ENCODE results near the gene CSTF1.

Gene CSTF1

DNA sequence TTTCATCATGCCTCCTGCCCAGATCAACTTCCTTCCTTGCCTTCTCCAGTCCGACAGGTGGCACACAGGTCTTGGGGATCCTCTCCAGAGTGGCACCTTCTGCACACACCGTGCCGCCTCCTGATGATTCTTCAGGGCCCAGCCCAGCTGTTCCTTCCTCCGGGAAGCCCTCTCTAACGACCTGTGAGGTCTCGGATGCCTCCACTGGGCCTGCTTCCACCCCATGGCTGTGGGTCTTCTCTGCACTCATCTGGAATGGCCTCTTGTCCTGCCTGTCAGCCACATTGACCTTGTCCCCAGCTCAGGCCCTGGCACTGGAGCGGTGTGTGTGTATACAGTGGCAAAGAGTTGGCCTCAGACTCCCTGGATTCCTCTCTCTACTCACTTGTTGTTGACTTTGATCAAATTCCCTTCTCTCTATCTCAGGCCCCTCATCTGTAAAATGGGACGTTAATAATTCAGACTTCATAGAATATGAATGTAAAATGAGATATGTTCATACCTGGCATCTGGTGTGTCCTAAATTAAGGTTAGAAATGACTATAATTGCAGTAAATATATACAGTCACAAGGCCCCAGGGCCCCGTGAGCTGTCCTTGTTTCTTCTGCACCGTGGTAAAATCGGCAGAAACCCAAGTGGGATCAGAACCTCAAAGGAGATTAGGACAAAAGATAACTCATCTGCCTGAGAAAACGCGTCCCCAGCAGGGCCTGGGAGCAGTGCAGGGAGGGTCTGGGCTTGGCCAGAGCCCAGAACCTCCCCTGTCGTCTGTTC lies 32.1 kb upstream of the CSTF1 start:
- Histone ChIP-seq H3K9ac (ENCODE audit: low read depth, low read length, poor library complexity, severe bottlenecking) (no peak overlapping the region), H2AFZ (ENCODE audit: low read length) (no peak overlapping the region), H4K20me1 (ENCODE audit: insufficient read depth, low read length, poor library complexity, severe bottlenecking) (no peaks in the 10 kb centered on the region), H3K27me3 (ENCODE audit: insufficient read depth, low read length, poor library complexity, severe bottlenecking) (no peaks in the 10 kb centered on the region), H3K9me3 (ENCODE audit: insufficient read depth, low read depth, low read length) (no peaks in the 10 kb centered on the region), H3K9me2 (replicated peaks; ENCODE audit: low read depth, low read length) (no peaks in the 10 kb centered on the region), H3K36me3 (ENCODE audit: insufficient read depth, low read length) (no peaks in the 10 kb centered on the region), H3K4me1 (ENCODE audit: insufficient read depth, low read length, poor library complexity, severe bottlenecking) (no peaks in the 10 kb centered on the region), H3K4me3 (ENCODE audit: low read length, poor library complexity, severe bottlenecking) (no peak overlapping the region), H3K4me2 (ENCODE audit: low read depth, low read length, poor library complexity, severe bottlenecking) (no peak overlapping the region), H3K79me2 (ENCODE audit: insufficient read depth, low read length) (no peaks in the 10 kb centered on the region), H3F3A (ENCODE audit: low read depth) (no peaks in the 10 kb centered on the region)
- TF ChIP-seq, protein P1, sequence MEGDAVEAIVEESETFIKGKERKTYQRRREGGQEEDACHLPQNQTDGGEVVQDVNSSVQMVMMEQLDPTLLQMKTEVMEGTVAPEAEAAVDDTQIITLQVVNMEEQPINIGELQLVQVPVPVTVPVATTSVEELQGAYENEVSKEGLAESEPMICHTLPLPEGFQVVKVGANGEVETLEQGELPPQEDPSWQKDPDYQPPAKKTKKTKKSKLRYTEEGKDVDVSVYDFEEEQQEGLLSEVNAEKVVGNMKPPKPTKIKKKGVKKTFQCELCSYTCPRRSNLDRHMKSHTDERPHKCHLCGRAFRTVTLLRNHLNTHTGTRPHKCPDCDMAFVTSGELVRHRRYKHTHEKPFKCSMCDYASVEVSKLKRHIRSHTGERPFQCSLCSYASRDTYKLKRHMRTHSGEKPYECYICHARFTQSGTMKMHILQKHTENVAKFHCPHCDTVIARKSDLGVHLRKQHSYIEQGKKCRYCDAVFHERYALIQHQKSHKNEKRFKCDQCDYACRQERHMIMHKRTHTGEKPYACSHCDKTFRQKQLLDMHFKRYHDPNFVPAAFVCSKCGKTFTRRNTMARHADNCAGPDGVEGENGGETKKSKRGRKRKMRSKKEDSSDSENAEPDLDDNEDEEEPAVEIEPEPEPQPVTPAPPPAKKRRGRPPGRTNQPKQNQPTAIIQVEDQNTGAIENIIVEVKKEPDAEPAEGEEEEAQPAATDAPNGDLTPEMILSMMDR (conservative IDR thresholded peaks at IDR 0.05; ENCODE audit: low read length): no peak
- TF ChIP-seq EZH2phosphoT487 (IDR thresholded peaks at IDR 0.05; ENCODE audit: borderline replicate concordance): no peak

DNA sequence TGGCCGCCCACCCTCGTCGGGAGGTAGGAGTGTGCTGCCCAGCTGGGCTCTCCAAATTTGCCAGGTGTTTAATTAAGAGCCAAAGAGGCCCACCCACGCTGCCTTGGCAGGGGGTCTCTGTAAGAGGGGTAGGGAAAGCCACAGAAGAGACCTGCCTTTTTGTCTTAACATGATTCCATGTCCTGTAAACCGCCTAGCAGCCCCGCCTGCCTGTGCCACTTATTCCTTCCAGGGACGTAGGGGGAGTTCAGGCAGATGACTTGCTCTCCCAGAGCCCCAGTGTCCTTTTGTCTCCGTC lies 31.6 kb upstream of the CSTF1 start:
- Histone ChIP-seq H3F3A (ENCODE audit: low read depth) (no peaks in the 10 kb centered on the region), H3K9me2 (replicated peaks; ENCODE audit: low read depth, low read length) (no peaks in the 10 kb centered on the region), H3K4me1 (ENCODE audit: insufficient read depth, low read length, poor library complexity, severe bottlenecking) (no peaks in the 10 kb centered on the region), H4K20me1 (ENCODE audit: insufficient read depth, low read length, poor library complexity, severe bottlenecking) (no peaks in the 10 kb centered on the region), H3K79me2 (ENCODE audit: insufficient read depth, low read length) (no peaks in the 10 kb centered on the region), H3K9ac (ENCODE audit: low read depth, low read length, poor library complexity, severe bottlenecking) (no peak overlapping the region), H3K36me3 (ENCODE audit: insufficient read depth, low read length) (no peaks in the 10 kb centered on the region), H2AFZ (ENCODE audit: low read length) (no peak overlapping the region), H3K27me3 (ENCODE audit: insufficient read depth, low read length, poor library complexity, severe bottlenecking) (no peaks in the 10 kb centered on the region), H3K4me3 (ENCODE audit: low read length, poor library complexity, severe bottlenecking) (no peak overlapping the region), H3K4me2 (ENCODE audit: low read depth, low read length, poor library complexity, severe bottlenecking) (no peak overlapping the region), H3K9me3 (ENCODE audit: insufficient read depth, low read depth, low read length) (no peaks in the 10 kb centered on the region)
- TF ChIP-seq, protein P1 (conservative IDR thresholded peaks at IDR 0.05; ENCODE audit: low read length): no peak
- TF ChIP-seq EZH2phosphoT487 (IDR thresholded peaks at IDR 0.05; ENCODE audit: borderline replicate concordance): no peak

DNA sequence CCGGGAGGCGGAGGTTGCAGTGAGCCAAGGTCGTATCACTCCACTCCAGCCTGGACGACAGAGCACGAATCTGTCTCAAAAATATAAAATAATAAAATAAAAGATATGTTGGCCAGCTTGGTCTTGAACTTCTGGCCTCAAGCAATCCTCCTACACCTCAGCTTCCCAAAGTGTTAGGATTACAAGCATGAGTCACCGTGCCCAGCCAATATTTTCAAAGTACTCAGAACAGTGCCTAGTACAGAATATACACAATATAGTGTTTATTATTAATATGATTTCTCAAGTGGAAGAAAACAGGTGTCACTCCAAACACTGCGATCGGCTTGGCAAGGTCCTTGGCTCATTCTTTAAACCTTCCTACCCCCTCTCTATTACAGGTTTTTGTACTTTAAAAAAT lies 30.5 kb upstream of the CSTF1 start:
- no peaks in the 10 kb centered on the region for H3K9me2 ChIP-seq (replicated peaks; ENCODE audit: low read depth, low read length)
- no peaks in the 10 kb centered on the region for H4K20me1 ChIP-seq (ENCODE audit: insufficient read depth, low read length, poor library complexity, severe bottlenecking)

More for the DNA sequence above, 30.5 kb upstream of the CSTF1 start:
- no peaks in the 10 kb centered on the region for H3F3A ChIP-seq (ENCODE audit: low read depth)
- H3K9me3 ChIP-seq (ENCODE audit: insufficient read depth, low read depth, low read length): no peaks in the 10 kb centered on the region
- TF ChIP-seq, protein P1 (conservative IDR thresholded peaks at IDR 0.05; ENCODE audit: low read length): no peak
- TF ChIP-seq EZH2phosphoT487 (IDR thresholded peaks at IDR 0.05; ENCODE audit: borderline replicate concordance): no peak
- no peak overlapping the region for H3K4me2 ChIP-seq (ENCODE audit: low read depth, low read length, poor library complexity, severe bottlenecking)
- no peak overlapping the region for H2AFZ ChIP-seq (ENCODE audit: low read length)
- no peak overlapping the region for H3K9ac ChIP-seq (ENCODE audit: low read depth, low read length, poor library complexity, severe bottlenecking)
- H3K4me3 ChIP-seq (ENCODE audit: low read length, poor library complexity, severe bottlenecking): no peak overlapping the region
- H3K36me3 ChIP-seq (ENCODE audit: insufficient read depth, low read length): 0 out of 2 replicates have a peak, but pooled peaks cover 6% of the 10 kb centered on the region
- no peaks in the 10 kb centered on the region for H3K4me1 ChIP-seq (ENCODE audit: insufficient read depth, low read length, poor library complexity, severe bottlenecking)
- no peaks in the 10 kb centered on the region for H3K27me3 ChIP-seq (ENCODE audit: insufficient read depth, low read length, poor library complexity, severe bottlenecking)
- H3K79me2 ChIP-seq (ENCODE audit: insufficient read depth, low read length): no peaks in the 10 kb centered on the region
